ENCODE measurements around the gene RTL9.

RTL9 gene

DNA sequence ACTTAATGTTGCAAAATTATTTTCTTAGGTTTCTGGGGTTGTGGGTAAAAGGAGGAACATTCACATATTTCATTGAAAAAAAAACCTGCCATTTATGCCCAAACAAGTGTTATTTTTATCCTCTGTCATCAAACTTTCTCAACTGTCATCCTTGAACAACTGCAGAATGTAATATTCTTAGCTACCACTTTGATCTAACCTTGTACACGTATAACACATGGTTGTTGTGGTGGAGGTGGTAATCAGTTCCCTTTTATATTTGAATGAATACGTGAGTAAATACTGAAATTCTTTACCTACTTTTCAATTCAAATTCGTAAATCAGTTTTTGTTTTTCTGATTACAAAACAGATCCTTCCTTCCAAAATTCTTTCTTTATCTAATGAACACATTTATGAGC is 37.0 kb upstream of the RTL9 start:
- no peak overlapping the region for H3K4me2 ChIP-seq (ENCODE audit: low read length, poor library complexity, severe bottlenecking)
- H2BK15ac ChIP-seq (ENCODE audit: low read depth, poor library complexity, severe bottlenecking): no peak overlapping the region
- H2BK5ac ChIP-seq (ENCODE audit: low read depth, low read length, poor library complexity, severe bottlenecking): no peak overlapping the region
- WGBS: no CpG with 5 or more reads among the region's 3 CpGs
- H3K79me1 ChIP-seq (replicated peaks; ENCODE audit: low read length, poor library complexity, severe bottlenecking): no peaks in the 10 kb centered on the region
- no peak overlapping the region for H3K27ac ChIP-seq (ENCODE audit: low read length, poor library complexity, severe bottlenecking)
- H3K14ac ChIP-seq (ENCODE audit: low read length in 2 of 2): no peak overlapping the region
- no peak overlapping the region for H3K18ac ChIP-seq (ENCODE audit: low read depth in 1 of 2, low read length in 2 of 2)
- H3K27me3 ChIP-seq (ENCODE audit: control insufficient read depth in 1 of 2, insufficient read depth in 1 of 2, low read length in 2 of 2): peaks cover 0 to 5% of the 10 kb centered on the region in 2 experiments
- H2BK120ac ChIP-seq (ENCODE audit: low read depth, low read length): no peak overlapping the region
- H3K4me1 ChIP-seq (ENCODE audit: control insufficient read depth, insufficient read depth, low read depth, low read length): peaks cover 2% of the 10 kb centered on the region
- H3K23ac ChIP-seq (ENCODE audit: low read length in 2 of 2): no peak overlapping the region
- no peak for DNase-seq
- no peak overlapping the region for H2AFZ ChIP-seq (ENCODE audit: low read depth, low read length)
- no peak overlapping the region for H3K4me3 ChIP-seq (ENCODE audit: insufficient read depth in 1 of 2, low read depth in 1 of 2, low read length in 2 of 2)
- no peak overlapping the region for H3K9ac ChIP-seq (ENCODE audit: low read length)
- H2BK12ac ChIP-seq (ENCODE audit: low read length in 2 of 2): no peak overlapping the region
- H3K4ac ChIP-seq (ENCODE audit: low read depth in 1 of 2, low read length in 2 of 2): no peak overlapping the region
- H2AK5ac ChIP-seq (ENCODE audit: low read length, severe bottlenecking): no peak overlapping the region
- H3K36me3 ChIP-seq (ENCODE audit: control insufficient read depth in 1 of 2, insufficient read depth in 2 of 2, low read depth in 1 of 2, low read length in 2 of 2): no peaks in the 10 kb centered on the region
- peaks cover 14% of the 10 kb centered on the region for H3K9me3 ChIP-seq (ENCODE audit: control insufficient read depth, low read length)
- no peak overlapping the region for H4K8ac ChIP-seq (ENCODE audit: low read length)
- no peak overlapping the region for H4K91ac ChIP-seq (ENCODE audit: low read length)

- WGBS: 21% methylated on average over 4 of the region's 4 CpGs
- H3K9ac ChIP-seq (ENCODE audit: low read length): no peak overlapping the region
- peaks cover 0 to 5% of the 10 kb centered on the region in 2 experiments for H3K27me3 ChIP-seq (ENCODE audit: control insufficient read depth in 1 of 2, insufficient read depth in 1 of 2, low read length in 2 of 2)
- peaks cover 2% of the 10 kb centered on the region for H3K4me1 ChIP-seq (ENCODE audit: control insufficient read depth, insufficient read depth, low read depth, low read length)
- no peak overlapping the region for H4K91ac ChIP-seq (ENCODE audit: low read length)
- no peak overlapping the region for H2BK12ac ChIP-seq (ENCODE audit: low read length in 2 of 2)
- no peaks in the 10 kb centered on the region for H3K36me3 ChIP-seq (ENCODE audit: control insufficient read depth in 1 of 2, insufficient read depth in 2 of 2, low read depth in 1 of 2, low read length in 2 of 2)
- H3K14ac ChIP-seq (ENCODE audit: low read length in 2 of 2): no peak overlapping the region
- H2BK120ac ChIP-seq (ENCODE audit: low read depth, low read length): peak overlapping the region; percentile 19
- H2BK15ac ChIP-seq (ENCODE audit: low read depth, poor library complexity, severe bottlenecking): no peak overlapping the region
- no peak overlapping the region for H3K4me3 ChIP-seq (ENCODE audit: insufficient read depth in 1 of 2, low read depth in 1 of 2, low read length in 2 of 2)
- no peak overlapping the region for H3K4ac ChIP-seq (ENCODE audit: low read depth in 1 of 2, low read length in 2 of 2)
- H3K79me1 ChIP-seq (replicated peaks; ENCODE audit: low read length, poor library complexity, severe bottlenecking): no peaks in the 10 kb centered on the region
- H3K18ac ChIP-seq (ENCODE audit: low read depth in 1 of 2, low read length in 2 of 2): no peak overlapping the region
- H2AFZ ChIP-seq (ENCODE audit: low read depth, low read length): no peak overlapping the region
- H3K27ac ChIP-seq (ENCODE audit: low read length, poor library complexity, severe bottlenecking): no peak overlapping the region
- H4K8ac ChIP-seq (ENCODE audit: low read length): no peak overlapping the region
- H3K4me2 ChIP-seq (ENCODE audit: low read length, poor library complexity, severe bottlenecking): no peak overlapping the region
- DNase-seq: peak; percentile 27
- no peak overlapping the region for H2AK5ac ChIP-seq (ENCODE audit: low read length, severe bottlenecking)
- no peak overlapping the region for H2BK5ac ChIP-seq (ENCODE audit: low read depth, low read length, poor library complexity, severe bottlenecking)
- peaks cover 19% of the 10 kb centered on the region for H3K9me3 ChIP-seq (ENCODE audit: control insufficient read depth, low read length)
- H3K23ac ChIP-seq (ENCODE audit: low read length in 2 of 2): no peak overlapping the region
These were observed 36.0 kb upstream of the RTL9 start for GRCh38 chrX:110322603-110323002.

GRCh38 chrX:110326712-110327111 is 31.9 kb upstream of the RTL9 start:
- H4K8ac ChIP-seq (ENCODE audit: low read length): no peak overlapping the region
- no peak overlapping the region for H2BK120ac ChIP-seq (ENCODE audit: low read depth, low read length)
- H2BK5ac ChIP-seq (ENCODE audit: low read depth, low read length, poor library complexity, severe bottlenecking): no peak overlapping the region
- no peak overlapping the region for H3K14ac ChIP-seq (ENCODE audit: low read length in 2 of 2)
- no peak overlapping the region for H3K4ac ChIP-seq (ENCODE audit: low read depth in 1 of 2, low read length in 2 of 2)
- no peak overlapping the region for H3K23ac ChIP-seq (ENCODE audit: low read length in 2 of 2)
- no peak overlapping the region for H3K27ac ChIP-seq (ENCODE audit: low read length, poor library complexity, severe bottlenecking)
- H3K4me1 ChIP-seq (ENCODE audit: control insufficient read depth, insufficient read depth, low read depth, low read length): peaks cover 2% of the 10 kb centered on the region
- H3K4me2 ChIP-seq (ENCODE audit: low read length, poor library complexity, severe bottlenecking): no peak overlapping the region
- H2BK15ac ChIP-seq (ENCODE audit: low read depth, poor library complexity, severe bottlenecking): no peak overlapping the region
- no peaks in the 10 kb centered on the region for H3K36me3 ChIP-seq (ENCODE audit: control insufficient read depth in 1 of 2, insufficient read depth in 2 of 2, low read depth in 1 of 2, low read length in 2 of 2)
- no peak overlapping the region for H3K18ac ChIP-seq (ENCODE audit: low read depth in 1 of 2, low read length in 2 of 2)
- WGBS: 95% methylated on average over 4 of the region's 4 CpGs
- H3K9ac ChIP-seq (ENCODE audit: low read length): no peak overlapping the region
- no peak overlapping the region for H4K91ac ChIP-seq (ENCODE audit: low read length)
- peaks cover 0 to 5% of the 10 kb centered on the region in 2 experiments for H3K27me3 ChIP-seq (ENCODE audit: control insufficient read depth in 1 of 2, insufficient read depth in 1 of 2, low read length in 2 of 2)
- H3K4me3 ChIP-seq (ENCODE audit: insufficient read depth in 1 of 2, low read depth in 1 of 2, low read length in 2 of 2): no peak overlapping the region
- H2BK12ac ChIP-seq (ENCODE audit: low read length in 2 of 2): no peak overlapping the region
- H3K79me1 ChIP-seq (replicated peaks; ENCODE audit: low read length, poor library complexity, severe bottlenecking): no peaks in the 10 kb centered on the region
- peaks cover 19% of the 10 kb centered on the region for H3K9me3 ChIP-seq (ENCODE audit: control insufficient read depth, low read length)
- H2AK5ac ChIP-seq (ENCODE audit: low read length, severe bottlenecking): no peak overlapping the region
- no peak overlapping the region for H2AFZ ChIP-seq (ENCODE audit: low read depth, low read length)
- no peak for DNase-seq

DNA sequence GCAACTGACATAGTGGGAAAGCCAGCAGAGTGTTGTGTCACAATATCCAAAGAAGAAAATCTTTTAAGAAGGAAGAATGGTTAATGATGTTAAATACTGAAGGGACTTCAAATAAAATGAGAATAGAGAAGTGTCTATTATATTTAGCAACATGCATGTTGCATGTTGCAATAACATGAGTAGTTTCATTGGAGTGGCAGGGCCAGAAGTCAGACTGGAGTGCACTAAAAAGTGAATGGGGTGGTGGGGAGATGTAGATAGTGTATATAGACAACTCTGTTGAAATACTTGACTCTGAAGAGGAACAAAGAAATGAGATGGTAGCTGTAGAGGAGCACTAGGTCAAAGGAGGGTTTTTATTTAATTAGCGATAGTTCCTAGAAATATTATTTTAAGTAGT is 31.3 kb upstream of the RTL9 start:
- no peak overlapping the region for H3K4me3 ChIP-seq (ENCODE audit: insufficient read depth in 1 of 2, low read depth in 1 of 2, low read length in 2 of 2)
- no peaks in the 10 kb centered on the region for H3K79me1 ChIP-seq (replicated peaks; ENCODE audit: low read length, poor library complexity, severe bottlenecking)
- H3K23ac ChIP-seq (ENCODE audit: low read length in 2 of 2): no peak overlapping the region
- no peak overlapping the region for H2BK12ac ChIP-seq (ENCODE audit: low read length in 2 of 2)
- no peak overlapping the region for H2AFZ ChIP-seq (ENCODE audit: low read depth, low read length)
- no CpG with 5 or more reads among the region's 1 CpG for WGBS
- no peak overlapping the region for H3K9ac ChIP-seq (ENCODE audit: low read length)
- H2AK5ac ChIP-seq (ENCODE audit: low read length, severe bottlenecking): no peak overlapping the region
- H3K36me3 ChIP-seq (ENCODE audit: control insufficient read depth in 1 of 2, insufficient read depth in 2 of 2, low read depth in 1 of 2, low read length in 2 of 2): no peaks in the 10 kb centered on the region
- no peak overlapping the region for H3K14ac ChIP-seq (ENCODE audit: low read length in 2 of 2)
- H4K91ac ChIP-seq (ENCODE audit: low read length): no peak overlapping the region
- H3K4ac ChIP-seq (ENCODE audit: low read depth in 1 of 2, low read length in 2 of 2): no peak overlapping the region
- no peak overlapping the region for H2BK15ac ChIP-seq (ENCODE audit: low read depth, poor library complexity, severe bottlenecking)
- no peak for DNase-seq
- no peak overlapping the region for H2BK120ac ChIP-seq (ENCODE audit: low read depth, low read length)
- H3K18ac ChIP-seq (ENCODE audit: low read depth in 1 of 2, low read length in 2 of 2): no peak overlapping the region
- no peak overlapping the region for H4K8ac ChIP-seq (ENCODE audit: low read length)
- H3K27ac ChIP-seq (ENCODE audit: low read length, poor library complexity, severe bottlenecking): no peak overlapping the region
- no peak overlapping the region for H3K4me2 ChIP-seq (ENCODE audit: low read length, poor library complexity, severe bottlenecking)
- H3K4me1 ChIP-seq (ENCODE audit: control insufficient read depth, insufficient read depth, low read depth, low read length): peaks cover 2% of the 10 kb centered on the region
- peaks cover 19% of the 10 kb centered on the region for H3K9me3 ChIP-seq (ENCODE audit: control insufficient read depth, low read length)
- H2BK5ac ChIP-seq (ENCODE audit: low read depth, low read length, poor library complexity, severe bottlenecking): no peak overlapping the region
- H3K27me3 ChIP-seq (ENCODE audit: control insufficient read depth in 1 of 2, insufficient read depth in 1 of 2, low read length in 2 of 2): peaks cover 0 to 5% of the 10 kb centered on the region in 2 experiments

Measured in mesenchymal stem cell (in vitro differentiated cells and primary cell).